ENCODE measurements around the gene SLC38A5.

The SLC38A5 gene

GRCh38 chrX:48492293-48492910 lies 22.3 kb upstream of the SLC38A5 start:
- in situ Hi-C loops (cut with MboI; ENCODE audit: low sequenced_read_pairs), result no loop called here

- in situ Hi-C loops (cut with MboI; ENCODE audit: low sequenced_read_pairs), result no loop called here
Observed at GRCh38 chrX:48491809-48492208, 21.7 kb upstream of the SLC38A5 start.

GRCh38 chrX:48490661-48491060 lies 20.6 kb upstream of the SLC38A5 start:
- in situ Hi-C loops (cut with MboI; ENCODE audit: low sequenced_read_pairs), result no loop called here

GRCh38 chrX:48489892-48490291 lies 19.8 kb upstream of the SLC38A5 start:
- in situ Hi-C loops (cut with MboI; ENCODE audit: low sequenced_read_pairs), result no loop called here

- in situ Hi-C loops (cut with MboI; ENCODE audit: low sequenced_read_pairs), result no loop called here
Observed at GRCh38 chrX:48489296-48489695, 19.2 kb upstream of the SLC38A5 start.

- in situ Hi-C loops (cut with MboI; ENCODE audit: low sequenced_read_pairs), result no loop called here
Observed at GRCh38 chrX:48488034-48488433, 18.0 kb upstream of the SLC38A5 start.

- in situ Hi-C loops (cut with MboI; ENCODE audit: low sequenced_read_pairs), result no loop called here
Observed at GRCh38 chrX:48487362-48487798, 17.3 kb upstream of the SLC38A5 start.

- in situ Hi-C loops (cut with MboI; ENCODE audit: low sequenced_read_pairs), result no loop called here
Observed at GRCh38 chrX:48482526-48482925, 12.5 kb upstream of the SLC38A5 start.

GRCh38 chrX:48480583-48480982 lies 10.5 kb upstream of the SLC38A5 start:
- in situ Hi-C loops (cut with MboI; ENCODE audit: low sequenced_read_pairs), result no loop called here

GRCh38 chrX:48480142-48480541 lies 10.1 kb upstream of the SLC38A5 start:
- in situ Hi-C loops (cut with MboI; ENCODE audit: low sequenced_read_pairs), result no loop called here

GRCh38 chrX:48478806-48479205 lies 8.7 kb upstream of the SLC38A5 start:
- in situ Hi-C loops (cut with MboI; ENCODE audit: low sequenced_read_pairs), result no loop called here

GRCh38 chrX:48477960-48478755 lies 8.1 kb upstream of the SLC38A5 start:
- in situ Hi-C loops (cut with MboI; ENCODE audit: low sequenced_read_pairs), result no loop called here

- in situ Hi-C loops (cut with MboI; ENCODE audit: low sequenced_read_pairs), result no loop called here
Observed at GRCh38 chrX:48476919-48477318, 6.9 kb upstream of the SLC38A5 start.

- in situ Hi-C loops (cut with MboI; ENCODE audit: low sequenced_read_pairs), result no loop called here
Observed at GRCh38 chrX:48475774-48476577, 5.9 kb upstream of the SLC38A5 start, which contains the start of gene FTSJ1. Gene FTSJ1, plus strand, starts transcription at chrX:48476199. Its CDS starts 1,849 bp downstream, at chrX:48478048.

- in situ Hi-C loops (cut with MboI; ENCODE audit: low sequenced_read_pairs), result no loop called here
Observed at GRCh38 chrX:48475296-48475695, 5.2 kb upstream of the SLC38A5 start.

GRCh38 chrX:48474581-48474980 lies 4.5 kb upstream of the SLC38A5 start:
- in situ Hi-C loops (cut with MboI; ENCODE audit: low sequenced_read_pairs), result no loop called here

GRCh38 chrX:48474127-48474526 lies 4.1 kb upstream of the SLC38A5 start:
- in situ Hi-C loops (cut with MboI; ENCODE audit: low sequenced_read_pairs), result no loop called here

- in situ Hi-C loops (cut with MboI; ENCODE audit: low sequenced_read_pairs), result no loop called here
Observed at GRCh38 chrX:48473704-48473990, 3.6 kb upstream of the SLC38A5 start.

- in situ Hi-C loops (cut with MboI; ENCODE audit: low sequenced_read_pairs), result no loop called here
Observed at GRCh38 chrX:48472851-48473703, 3.0 kb upstream of the SLC38A5 start.

- in situ Hi-C loops (cut with MboI; ENCODE audit: low sequenced_read_pairs), result no loop called here
Observed at GRCh38 chrX:48472225-48472624, 2.2 kb upstream of the SLC38A5 start.

- in situ Hi-C loops (cut with MboI; ENCODE audit: low sequenced_read_pairs), result no loop called here
Observed at GRCh38 chrX:48471504-48471903, 1.4 kb upstream of the SLC38A5 start.

Data from hTERT RPE-1 (cell line).